Epithelial cell of prostate (primary cell): Measurements from ENCODE around the gene UTP11.

Source experiments
- DNase-seq: peaks from one replicate; pipeline ENCODE4 v3.0.0-alpha.2; 2011; ENCODE audit warnings: low read depth, low spot score
- H3K27ac ChIP-seq: fragments of 450-650 bp; 2 replicates; pipeline ENCODE4 v1.5.1; 2017; ENCODE audit warnings: mild to moderate bottlenecking

UTP11 gene

DNA sequence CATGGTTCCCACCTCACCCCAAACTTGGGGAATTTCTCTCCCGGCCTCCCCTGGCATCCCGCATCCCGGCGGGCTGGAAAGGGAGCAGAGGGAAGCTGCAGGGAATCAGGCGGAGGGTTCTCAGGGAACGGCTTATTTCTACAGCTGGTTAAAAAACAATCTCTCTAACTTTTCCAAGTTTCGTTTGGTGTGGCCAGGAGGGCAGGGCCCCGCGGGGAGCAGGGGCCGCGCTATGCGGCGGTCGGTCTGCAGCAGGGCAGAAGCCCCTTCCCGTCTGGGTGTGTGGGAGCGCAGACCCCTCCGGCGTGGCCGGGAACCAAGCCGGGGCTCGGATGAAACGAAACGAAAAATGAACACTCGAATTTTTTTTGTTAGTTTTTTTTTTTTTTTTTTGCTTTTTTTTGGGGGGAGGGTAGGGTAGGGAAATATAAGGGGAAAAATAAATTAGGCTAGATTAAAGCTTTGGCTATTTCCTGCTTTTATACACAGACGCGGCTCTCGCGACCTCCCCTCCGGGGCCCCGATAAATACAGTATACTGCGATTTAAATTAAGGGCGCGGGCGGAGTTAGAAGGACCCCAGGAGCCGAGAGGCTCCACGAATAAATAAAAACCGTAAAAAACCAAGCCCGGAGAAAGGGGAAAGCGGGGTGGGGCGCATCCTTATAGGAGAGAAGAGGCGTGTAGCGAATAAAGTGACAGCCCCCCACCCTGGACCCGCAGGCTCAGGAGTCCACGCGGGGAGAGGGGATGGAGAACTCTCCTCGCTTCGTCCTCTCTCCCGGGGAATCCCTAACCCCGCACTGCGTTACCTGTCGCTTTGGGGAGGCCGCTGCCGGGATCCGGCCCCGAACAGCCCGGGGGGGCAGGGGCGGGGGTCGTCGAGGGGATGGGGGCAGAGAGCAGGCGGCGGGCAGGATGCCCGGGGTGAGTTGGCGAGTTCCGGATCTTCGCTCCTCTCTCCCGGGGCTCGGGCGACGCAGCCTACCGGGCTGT is 32.0 kb downstream of the UTP11 start:
- no peak for DNase-seq
- no peak overlapping the region for H3K27ac ChIP-seq

DNA sequence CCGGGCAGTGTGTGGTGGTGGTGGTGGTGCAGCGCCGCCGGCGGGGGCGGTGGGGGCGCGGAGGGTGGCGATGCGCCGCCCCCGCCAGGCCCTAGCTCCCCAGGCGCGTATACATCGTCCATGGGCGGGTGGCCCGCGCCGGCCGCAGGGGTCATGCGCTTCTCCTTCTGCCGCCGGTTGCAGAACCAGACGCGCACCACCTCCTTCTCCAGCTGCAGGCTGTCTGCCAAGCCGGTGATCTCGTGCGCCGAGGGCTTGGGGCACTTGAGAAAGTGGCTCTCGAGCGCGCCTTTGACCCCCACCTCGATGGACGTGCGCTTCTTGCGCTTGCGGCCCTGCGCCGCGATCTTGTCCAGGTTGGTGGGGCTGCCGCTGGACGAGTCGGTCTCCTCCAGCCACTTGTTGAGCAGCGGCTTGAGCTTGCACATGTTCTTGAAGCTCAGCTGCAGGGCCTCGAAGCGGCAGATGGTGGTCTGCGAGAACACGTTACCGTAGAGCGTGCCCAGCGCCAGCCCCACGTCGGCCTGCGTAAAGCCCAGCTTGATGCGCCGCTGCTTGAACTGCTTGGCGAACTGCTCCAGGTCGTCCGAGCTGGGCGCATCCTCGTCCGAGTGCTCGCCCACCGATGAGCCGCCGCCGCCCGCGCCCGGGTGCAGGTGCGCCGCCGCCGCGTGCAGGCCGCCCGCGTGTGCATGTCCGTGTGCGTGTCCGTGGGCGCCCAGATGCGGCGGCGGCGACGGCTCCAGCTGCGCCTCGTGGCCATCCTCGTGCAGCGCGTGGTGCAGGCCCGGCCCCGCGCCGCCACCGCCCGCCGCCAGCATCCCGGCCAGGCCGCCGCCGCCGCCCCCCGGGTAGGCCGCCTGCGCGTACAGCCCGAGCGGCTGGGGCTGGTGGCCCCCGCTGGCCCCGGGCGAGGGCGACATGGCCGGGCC is 33.1 kb downstream of the UTP11 start:
- no peak overlapping the region for H3K27ac ChIP-seq
- DNase-seq, result no peak

DNA sequence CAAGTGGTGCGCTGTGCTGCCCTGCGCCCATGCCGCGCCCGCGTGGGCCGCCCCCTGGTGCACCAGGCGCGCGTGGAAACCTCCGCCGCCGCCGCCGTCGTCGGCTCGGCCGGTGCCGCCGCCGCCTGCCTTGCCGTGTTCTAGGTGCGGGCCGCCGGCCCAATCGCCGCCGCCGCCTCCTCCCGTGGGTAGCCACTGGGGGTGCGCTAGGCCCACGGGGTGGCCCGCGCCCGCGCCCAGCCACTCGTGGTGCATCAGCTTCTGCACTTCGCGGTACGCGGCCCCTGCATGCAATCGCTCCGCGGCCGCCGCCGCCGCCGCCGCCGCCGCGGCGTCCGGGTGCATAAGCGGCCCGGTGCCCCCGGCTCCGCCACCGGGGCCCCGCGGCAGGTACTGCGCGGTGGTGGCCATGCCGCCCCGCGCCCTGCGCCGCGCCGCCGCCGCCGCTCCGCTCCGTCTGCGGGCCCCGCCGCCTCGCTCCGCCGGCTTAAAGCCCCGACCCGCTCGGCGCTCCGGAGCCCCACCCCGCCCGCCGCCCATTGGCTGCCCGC is 33.9 kb downstream of the UTP11 start, which contains the start of gene POU3F1:
Gene POU3F1, minus strand, starts transcription at position 461 of the 551 bp plus-strand sequence. Its CDS starts 50 bp downstream, at position 411.
- H3K27ac ChIP-seq, result peak within 1 kb of the TSS; percentile 17
- no peak for DNase-seq

DNA sequence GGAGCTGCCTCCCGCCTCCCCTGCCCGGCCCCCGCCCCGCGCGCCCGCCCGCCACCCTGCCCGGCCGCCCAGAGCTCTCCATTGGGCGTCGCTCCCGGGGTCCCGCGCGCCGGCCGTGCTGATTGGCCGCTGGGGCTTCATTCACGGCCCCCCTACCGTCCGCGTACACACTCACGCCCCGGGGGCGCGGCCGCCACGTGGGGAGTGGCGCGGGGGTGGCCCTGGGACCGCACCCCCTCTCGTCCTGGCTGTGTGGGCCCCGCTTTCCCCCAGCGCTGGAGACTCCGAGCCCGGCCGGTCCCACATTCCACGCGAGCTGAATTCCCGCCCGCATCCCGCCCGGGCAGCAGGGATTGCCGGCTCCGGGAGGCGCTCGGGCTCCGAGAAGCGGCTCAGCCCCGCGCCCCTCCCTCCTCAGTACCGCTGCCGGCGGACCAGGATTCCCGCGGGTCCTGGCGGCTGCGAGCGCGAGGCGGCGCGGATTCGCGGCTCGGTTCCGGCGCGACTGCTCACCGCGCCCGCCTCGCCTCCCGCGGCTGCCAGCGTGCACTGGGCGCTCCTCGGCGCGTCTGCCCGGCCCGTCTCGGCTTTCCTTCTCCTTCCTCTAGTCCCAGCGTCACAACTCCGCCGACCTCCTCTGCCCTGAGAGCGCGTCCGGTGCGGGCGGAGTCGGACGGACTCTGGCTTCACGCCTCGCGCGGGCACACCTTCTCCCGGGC is 34.5 kb downstream of the UTP11 start:
- DNase-seq, result no peak
- peak overlapping the region; percentile 17 for H3K27ac ChIP-seq

DNA sequence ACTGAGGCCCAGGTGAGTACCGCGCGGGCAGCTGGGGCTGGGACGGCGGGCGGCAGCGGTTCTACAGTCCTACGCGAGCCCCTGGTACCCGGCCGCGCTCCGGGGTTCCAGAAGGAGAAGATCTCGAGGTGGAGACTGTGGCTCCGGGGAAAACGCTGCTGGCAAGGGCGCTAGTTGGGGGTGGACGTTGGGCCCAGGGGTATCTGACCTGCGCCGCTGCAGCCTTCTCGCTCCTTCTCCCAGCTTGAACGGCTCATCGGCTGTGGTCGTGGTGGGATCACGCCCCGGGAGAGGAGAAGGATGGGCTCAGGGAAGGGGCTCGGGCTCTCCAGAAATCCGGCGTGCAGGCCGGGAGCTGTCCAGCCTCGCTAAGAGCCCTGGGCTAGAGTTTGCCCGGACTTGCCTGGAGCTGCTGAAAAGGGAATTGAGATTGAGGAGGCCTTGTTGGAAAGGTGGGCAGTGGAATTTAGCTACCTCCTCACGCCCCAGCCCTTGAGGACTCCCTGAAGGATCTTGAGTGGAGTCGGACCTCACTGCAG is 35.1 kb downstream of the UTP11 start:
- no peak for DNase-seq
- peak overlapping the region; percentile 17 for H3K27ac ChIP-seq

DNA sequence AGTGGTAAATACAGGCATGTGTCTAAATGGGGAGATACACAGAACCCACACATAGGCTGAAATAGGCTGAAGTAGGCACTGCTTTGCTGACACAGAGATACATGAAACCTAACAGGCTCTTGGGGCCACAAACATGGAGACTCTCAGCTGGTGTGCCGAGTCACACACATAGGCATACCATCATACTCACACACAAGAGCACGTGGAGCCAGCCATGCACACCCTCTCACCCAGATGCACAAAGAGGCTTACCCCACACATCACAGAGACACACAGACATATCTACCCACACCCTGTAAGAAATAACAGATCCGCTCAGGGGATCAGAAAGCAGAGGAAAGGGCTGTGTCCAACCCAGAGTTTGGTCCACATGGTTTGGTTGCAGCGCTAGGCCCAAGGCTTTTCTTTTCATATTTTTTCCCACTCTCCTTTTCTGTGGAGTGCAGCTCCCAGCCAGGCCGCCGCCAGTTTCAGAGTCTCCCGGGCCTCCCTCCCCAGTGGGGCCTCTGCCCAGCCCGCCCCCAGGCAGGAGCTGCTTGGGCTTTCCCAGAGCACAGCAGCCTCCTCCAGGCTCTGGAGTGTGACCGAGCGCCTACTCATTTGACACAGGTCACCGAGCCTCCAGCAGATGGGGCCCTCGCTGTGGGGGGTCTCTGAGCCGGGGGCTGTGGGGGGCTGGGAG is 38.0 kb downstream of the UTP11 start:
- no peak for DNase-seq

DNA sequence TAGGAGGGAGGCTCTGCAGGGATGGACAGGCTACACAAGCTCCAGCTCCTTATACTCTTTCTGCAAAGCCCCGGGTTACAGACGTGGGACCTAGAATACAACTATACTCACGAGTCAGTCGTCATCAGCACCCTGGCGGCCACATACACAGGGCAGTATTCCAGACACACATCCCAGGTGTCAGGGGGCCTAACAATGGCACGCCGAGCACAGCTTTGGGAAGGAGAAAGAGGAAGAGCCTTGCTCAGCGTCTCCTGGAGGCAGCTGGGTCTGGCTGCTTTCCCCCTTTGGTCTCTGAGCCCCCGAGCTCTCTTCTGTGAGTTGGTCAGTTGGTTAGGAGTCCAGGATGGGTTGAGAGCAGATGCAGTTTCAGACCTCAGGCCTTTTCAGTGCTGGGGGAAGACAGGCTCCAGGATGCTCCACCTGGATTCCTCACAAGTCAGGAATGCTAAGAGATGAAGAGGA is 38.6 kb downstream of the UTP11 start:
- H3K27ac ChIP-seq, result no peak overlapping the region
- DNase-seq, result no peak

More for the DNA sequence above, 38.0 kb downstream of the UTP11 start:
- no peak overlapping the region for H3K27ac ChIP-seq

DNA sequence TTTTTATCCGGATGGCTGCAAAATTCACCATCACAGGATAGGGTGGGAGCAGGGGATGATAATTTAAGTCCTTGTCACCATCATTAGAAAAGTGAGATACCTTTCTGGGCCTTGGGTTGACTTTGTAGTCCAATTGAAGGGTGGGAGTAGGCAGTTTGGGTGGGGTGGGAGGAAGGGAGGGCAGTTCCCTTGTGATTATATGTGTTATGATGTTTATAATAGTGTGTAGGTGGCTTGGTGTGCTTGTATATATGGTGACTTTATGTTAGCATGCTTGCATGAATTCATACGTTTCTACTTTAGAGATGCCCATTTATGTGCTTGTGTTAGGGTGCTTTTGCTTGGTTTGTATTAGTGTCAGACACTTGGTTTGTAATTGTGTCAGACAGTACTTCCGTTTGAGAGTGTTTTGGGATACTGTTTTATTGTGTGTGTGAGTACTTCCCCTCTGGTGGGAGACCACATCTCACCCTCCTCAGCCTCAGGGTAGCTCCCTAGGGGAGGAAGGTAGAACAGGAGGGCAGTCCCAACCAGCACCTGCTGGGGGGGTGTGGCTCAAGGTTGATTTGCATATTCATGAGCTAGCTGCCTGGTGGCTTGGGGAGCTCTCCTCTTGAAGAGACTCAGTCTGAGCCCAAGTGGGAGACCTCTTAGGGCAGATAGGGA is 40.3 kb downstream of the UTP11 start:
- DNase-seq, result no peak
- no peak overlapping the region for H3K27ac ChIP-seq

DNA sequence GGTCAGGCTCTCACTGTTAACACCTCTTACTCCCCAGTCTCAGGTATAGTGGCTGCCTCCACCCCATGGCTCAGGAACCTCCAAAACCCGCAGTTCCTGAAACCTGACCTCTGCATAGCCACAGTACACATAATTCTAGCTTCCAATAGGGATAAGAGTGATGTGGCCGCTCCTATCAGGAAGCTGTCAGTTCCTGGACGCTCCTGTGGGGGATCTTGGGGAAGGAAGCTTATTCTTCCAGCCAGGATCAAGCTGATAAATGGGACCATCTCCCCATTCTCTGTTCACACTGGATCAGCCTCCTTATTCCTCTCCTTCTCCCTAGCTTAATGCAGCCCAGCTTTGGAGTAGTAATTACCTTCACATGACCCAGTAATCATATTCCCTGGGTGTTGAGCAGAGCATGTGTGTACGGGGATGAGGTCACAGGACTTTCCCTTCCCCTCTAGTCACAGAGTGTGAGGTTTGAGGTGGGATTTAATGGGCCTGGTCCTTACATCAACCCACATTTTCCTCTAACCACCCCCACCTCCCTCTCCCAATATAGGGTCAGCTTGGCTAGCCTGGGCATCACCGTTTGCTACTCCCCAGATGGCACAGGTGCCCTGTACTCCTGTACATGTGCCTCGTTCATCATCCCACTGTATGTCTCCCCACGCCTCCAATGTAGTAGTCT is 41.0 kb downstream of the UTP11 start:
- no peak for DNase-seq

DNA sequence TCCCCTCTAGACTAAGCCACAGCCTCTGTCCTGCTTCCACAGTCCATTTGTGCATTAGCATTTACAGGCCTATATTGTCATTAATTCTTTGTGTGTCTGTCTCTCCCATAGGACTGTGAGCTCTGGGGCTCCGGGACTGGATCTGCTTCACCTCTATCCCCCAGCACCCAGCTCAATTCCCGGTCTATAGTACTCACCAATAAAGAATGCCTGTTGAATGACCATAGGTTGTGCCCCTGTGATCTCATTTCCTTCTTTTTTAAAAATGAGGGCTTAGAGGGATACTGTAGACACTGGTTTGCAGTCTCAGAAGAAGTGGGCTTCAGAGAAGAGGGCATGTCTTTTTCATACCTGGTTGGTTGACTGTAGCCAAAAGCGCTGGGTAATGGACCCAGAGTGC is 42.9 kb downstream of the UTP11 start:
- no peak overlapping the region for H3K27ac ChIP-seq
- DNase-seq, result no peak

More for the DNA sequence above, 41.0 kb downstream of the UTP11 start:
- no peak overlapping the region for H3K27ac ChIP-seq

DNA sequence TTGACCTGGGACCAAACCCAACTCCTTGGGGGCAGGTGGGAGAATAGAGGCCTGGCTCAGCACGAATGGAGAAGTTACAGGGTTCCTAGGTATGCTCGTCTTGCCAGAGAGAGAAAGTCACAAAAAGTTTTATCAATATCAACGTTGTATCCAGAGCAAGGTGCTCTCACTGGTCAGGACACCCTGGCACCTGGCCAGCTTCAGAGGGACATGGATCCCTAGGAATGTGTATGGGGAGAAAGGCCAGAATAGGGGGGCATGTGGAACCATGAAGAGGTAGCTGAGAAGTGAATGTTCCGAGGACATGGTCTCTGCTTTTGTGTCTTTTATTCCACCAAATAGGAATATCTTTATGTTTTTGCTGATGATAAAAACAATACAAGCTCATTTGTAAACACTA is 43.4 kb downstream of the UTP11 start:
- no peak overlapping the region for H3K27ac ChIP-seq
- no peak for DNase-seq

DNA sequence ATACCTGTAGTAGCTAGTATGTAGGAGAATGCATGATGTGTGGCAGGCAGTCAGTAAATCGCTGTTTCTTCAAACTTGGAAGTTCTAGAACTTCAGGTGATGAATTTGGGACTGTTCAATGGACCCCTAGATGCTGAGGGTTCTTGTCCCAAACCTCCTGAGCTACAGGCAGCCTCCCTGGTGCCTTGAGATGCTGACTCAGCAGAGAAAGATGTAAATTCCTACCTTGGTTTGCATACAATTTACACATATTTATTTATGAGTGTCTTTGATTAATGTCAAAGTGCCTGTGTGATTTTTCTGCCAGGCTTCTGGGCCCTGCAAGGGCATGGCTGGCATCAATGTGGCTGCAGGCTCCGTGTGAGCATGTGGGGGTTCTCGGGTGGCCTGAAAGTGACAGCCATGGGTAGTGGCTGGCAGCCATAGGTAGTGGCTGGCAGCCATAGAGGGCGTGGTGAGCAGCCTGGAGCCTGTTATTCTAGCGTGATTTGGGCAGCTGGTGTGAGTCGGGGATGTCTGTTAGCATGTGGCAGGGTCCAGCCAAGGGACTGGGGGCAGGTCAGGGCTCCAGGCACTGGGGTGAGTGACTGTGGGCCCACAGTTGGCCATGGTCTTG is 47.2 kb downstream of the UTP11 start:
- H3K27ac ChIP-seq, result no peak overlapping the region
- no peak for DNase-seq

DNA sequence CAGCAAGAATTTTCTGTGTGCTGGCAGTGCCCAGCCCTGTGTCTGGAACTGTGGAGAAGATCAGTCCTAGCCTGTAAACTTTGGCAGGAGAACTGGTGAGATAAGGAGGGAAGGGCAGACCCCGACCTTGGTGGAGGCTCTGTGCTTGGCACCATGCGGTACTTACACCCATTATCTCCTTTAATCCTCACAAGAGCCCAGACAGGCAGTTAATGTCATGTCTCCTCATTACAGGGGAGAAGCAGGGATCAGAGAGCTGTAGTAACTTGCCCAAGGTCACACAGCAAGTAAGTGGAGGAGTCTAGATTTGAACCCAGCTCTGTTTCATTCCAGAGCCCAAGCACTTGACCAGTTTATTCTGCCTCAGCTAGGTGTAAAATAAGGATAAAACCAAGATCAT is 48.0 kb downstream of the UTP11 start:
- no peak overlapping the region for H3K27ac ChIP-seq
- DNase-seq, result no peak

DNA sequence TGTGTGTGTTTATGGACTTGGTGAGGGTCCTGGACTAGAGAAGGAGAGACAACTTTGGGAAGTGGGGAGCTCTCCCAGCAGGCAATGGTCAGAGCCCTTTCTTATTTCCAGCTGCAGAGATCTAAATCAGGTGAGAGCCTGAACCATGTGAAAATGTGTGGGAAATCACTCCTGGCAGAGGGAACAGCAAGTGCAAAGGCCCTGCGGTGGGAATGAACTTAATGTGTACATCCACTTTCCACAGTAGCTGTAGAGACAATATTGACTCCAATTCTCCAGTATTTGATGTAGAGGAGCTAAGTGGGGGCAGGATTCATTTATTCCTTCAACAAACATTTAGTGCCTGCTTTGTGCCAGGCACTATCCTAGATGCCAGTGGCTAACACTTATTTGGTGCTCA is 48.8 kb downstream of the UTP11 start:
- H3K27ac ChIP-seq, result no peak overlapping the region
- no peak for DNase-seq

DNA sequence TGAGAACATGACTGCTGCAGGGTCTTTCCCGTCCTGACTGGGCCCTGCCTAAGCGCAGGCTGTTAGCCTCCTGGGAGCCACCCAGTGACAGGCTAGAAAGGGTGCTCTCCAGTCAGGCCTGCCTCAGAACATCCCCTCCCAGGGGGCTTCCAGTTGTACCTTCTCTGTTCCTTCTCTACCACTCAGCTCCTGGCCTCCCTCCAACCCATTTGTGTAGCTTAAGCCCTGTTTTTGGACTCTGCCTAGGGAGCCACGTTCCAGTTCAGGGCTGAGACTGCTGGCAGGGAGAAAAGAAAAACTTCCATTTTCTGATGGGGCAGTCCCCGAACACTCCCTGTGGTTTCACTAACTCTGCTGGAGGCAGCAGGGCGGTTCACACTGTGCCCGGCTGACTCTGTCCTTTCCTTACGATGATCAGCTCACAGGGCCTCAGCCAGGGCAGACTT is 49.4 kb downstream of the UTP11 start:
- H3K27ac ChIP-seq, result no peak overlapping the region
- DNase-seq, result no peak

DNA sequence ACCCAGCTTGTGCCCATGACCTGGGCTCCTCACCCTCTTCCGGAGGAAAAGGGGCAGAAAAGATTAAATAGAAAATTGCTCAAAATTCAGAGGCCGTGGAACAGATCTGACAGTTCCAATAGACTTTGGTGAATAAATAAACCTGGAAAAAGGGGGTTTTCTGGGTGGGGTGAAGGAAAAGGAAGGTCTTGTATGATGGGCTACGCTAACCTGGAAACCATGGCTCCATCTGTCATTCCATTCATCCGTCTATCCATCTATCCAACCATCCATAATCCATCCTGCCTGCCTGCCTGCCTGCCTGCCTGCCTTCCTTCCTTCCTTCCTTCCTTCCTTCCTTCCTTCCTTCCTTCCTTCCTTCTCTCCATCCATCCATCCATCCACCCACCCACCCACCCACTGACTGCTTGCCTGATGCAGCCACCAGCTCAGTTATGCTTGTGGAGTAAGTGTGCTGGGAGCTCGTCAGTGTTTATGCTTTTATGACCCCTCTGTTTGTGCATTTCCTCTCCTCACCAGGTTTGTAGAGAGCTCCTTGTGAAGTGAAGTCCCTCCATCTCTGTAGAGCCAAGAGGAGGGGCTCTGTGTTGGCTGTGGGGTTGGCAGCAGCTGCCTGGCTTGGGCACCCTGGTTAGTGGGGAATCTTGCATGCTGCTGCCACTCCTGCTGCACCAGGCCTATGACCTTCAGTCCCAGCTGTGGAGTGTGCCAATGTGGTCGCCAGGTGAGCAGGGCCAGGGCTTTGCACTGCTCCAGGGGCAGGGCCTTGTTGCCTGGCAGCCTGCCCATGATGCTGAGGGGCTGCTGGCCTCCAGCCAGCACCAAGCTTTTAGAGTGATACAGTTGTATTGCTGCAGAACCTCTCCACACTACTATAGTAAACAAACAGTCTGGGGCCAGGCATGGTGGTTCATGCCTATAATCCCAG is 50.1 kb downstream of the UTP11 start:
- H3K27ac ChIP-seq, result no peak overlapping the region
- no peak for DNase-seq
